ENCODE measurements around the gene SLC45A1. TPM values are rescaled to one million over a fixed set of nuclear protein-coding genes. Genes with fewer than 3 reads are reported as not detected.

The SLC45A1 gene
- total and polyA plus RNA-seq, 11 donors, result 0.61 to 6.2 (median 1.6) TPM

DNA sequence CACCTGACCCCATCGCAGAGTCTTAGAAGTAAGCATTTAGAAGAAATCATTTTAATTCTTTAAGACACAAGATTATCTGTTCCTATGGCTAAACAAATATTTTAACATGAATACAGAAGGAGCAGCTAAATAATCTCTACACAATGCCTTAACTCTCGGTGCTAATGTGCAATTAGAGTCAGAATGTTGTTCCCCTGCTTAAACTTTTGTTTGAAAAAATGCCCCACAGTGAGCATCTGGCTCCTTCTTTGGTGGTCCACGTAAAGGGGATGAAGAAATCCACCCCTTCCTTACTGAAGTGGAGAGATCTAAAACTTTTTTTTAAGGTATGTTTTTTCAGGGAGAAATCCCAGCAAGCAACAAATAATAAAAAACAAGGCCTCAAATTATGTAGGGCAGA is 55.2 kb downstream of the SLC45A1 start:
- ATAC-seq (no peak), DNase-seq (no peak)
- Histone ChIP-seq H3K27ac (peak overlapping the region; percentile 44 to 97 (median 90)), H3K4me3 (peak overlapping the region in 3 of 12 donors; percentile 6 to 32 (median 25)), H3K9me3 (no peaks in the 10 kb centered on the region), H3K27me3 (no peaks in the 10 kb centered on the region), H3K4me1 (peaks cover 19 to 92% (median 75%) of the 10 kb centered on the region in 12 donors), H3K36me3 (peaks cover 0 to 31% (median 0%) of the 10 kb centered on the region in 9 donors)
- no peak for TF ChIP-seq POLR2A (IDR thresholded peaks at IDR 0.05)
- TF ChIP-seq, protein P1, sequence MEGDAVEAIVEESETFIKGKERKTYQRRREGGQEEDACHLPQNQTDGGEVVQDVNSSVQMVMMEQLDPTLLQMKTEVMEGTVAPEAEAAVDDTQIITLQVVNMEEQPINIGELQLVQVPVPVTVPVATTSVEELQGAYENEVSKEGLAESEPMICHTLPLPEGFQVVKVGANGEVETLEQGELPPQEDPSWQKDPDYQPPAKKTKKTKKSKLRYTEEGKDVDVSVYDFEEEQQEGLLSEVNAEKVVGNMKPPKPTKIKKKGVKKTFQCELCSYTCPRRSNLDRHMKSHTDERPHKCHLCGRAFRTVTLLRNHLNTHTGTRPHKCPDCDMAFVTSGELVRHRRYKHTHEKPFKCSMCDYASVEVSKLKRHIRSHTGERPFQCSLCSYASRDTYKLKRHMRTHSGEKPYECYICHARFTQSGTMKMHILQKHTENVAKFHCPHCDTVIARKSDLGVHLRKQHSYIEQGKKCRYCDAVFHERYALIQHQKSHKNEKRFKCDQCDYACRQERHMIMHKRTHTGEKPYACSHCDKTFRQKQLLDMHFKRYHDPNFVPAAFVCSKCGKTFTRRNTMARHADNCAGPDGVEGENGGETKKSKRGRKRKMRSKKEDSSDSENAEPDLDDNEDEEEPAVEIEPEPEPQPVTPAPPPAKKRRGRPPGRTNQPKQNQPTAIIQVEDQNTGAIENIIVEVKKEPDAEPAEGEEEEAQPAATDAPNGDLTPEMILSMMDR (IDR thresholded peaks at IDR 0.05), result no peak
- 42 to 56% (median 54%) methylated on average over 3 of the region's 3 CpGs for WGBS, 4 donors
- intact Hi-C loops (cut with DNase I), result loop anchor here in 8 of 10 donors (2.0 to 10.0 kb wide), 6 partner anchors 34 to 154 kb away; no protein-coding TSS in a partner anchor

DNA sequence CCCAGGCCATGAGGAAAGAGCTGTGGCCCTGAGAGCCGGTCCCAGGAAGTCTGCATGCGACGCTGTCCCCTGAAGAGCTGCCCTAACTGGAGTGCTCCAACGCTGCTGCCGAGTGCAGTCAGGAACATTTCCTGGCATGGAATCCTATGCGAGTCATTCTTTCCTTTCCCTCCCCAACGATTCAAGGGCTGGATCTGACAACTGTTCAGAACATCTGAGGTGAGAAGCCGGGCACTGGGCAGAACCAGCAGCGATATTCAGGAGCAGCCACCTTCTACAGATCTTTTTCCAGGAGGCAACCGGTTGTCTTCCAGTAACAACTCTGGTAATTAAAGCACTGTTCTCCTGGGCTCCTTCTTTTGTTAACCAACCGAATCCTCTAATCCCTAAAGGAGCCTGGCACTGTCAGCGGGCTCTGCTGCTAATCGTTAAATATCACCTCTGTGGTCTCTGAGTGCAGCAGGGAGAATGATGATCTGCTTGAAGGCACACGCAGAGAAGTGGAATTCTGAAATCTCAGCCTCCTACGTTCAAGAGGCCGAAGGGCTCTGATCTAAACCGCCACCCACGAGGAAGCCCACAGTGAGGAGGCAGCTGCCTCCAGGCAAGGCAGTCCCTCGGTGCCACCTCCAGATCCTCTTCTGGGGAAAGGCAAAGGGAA is 55.8 kb downstream of the SLC45A1 start:
- 7 to 19% (median 16%) methylated on average over 18 to 19 of the region's 19 CpGs for WGBS, 4 donors
- H3K4me1 ChIP-seq, result peaks cover 19 to 93% (median 79%) of the 10 kb centered on the region in 12 donors
- intact Hi-C loops (cut with DNase I), result loop anchor here in 8 of 10 donors (2.0 to 10.0 kb wide), 6 partner anchors 34 to 154 kb away; no protein-coding TSS in a partner anchor
- peak; percentile 84 to 91 (median 89) for ATAC-seq
- H3K9me3 ChIP-seq, result no peaks in the 10 kb centered on the region
- no peaks in the 10 kb centered on the region for H3K27me3 ChIP-seq
- peaks cover 0 to 34% (median 0%) of the 10 kb centered on the region in 9 donors for H3K36me3 ChIP-seq
- peak in 4 of 5 donors; percentile 78 to 89 (median 85) for DNase-seq
- TF ChIP-seq, protein P1 (IDR thresholded peaks at IDR 0.05), result no peak
- TF ChIP-seq POLR2A (IDR thresholded peaks at IDR 0.05), result no peak
- peak overlapping the region; percentile 44 to 97 (median 90) for H3K27ac ChIP-seq
- peak overlapping the region in 7 of 12 donors; percentile 2 to 32 (median 12) for H3K4me3 ChIP-seq

GRCh38 chr1:8374356-8374755 is 56.4 kb downstream of the SLC45A1 start:
- ATAC-seq, result peak in 1 of 4 donors; percentile 1
- Histone ChIP-seq H3K4me3 (peak overlapping the region in 2 of 12 donors; percentile 25 to 32), H3K36me3 (peaks cover 0 to 40% (median 0%) of the 10 kb centered on the region in 9 donors), H3K27ac (peak overlapping the region; percentile 44 to 97 (median 90)), H3K27me3 (no peaks in the 10 kb centered on the region), H3K4me1 (peaks cover 19 to 93% (median 82%) of the 10 kb centered on the region in 12 donors), H3K9me3 (no peaks in the 10 kb centered on the region)
- no peak for DNase-seq
- 75 to 80% (median 78%) methylated on average over 5 of the region's 5 CpGs for WGBS, 4 donors
- intact Hi-C loops (cut with DNase I), result loop anchor here in 7 of 10 donors (5.0 to 10.0 kb wide), 5 partner anchors 33 to 153 kb away; no protein-coding TSS in a partner anchor
- TF ChIP-seq, protein P1 (IDR thresholded peaks at IDR 0.05), result no peak
- no peak for TF ChIP-seq POLR2A (IDR thresholded peaks at IDR 0.05)

- no peak for ATAC-seq
- 72 to 87% (median 82%) methylated on average over 2 of the region's 2 CpGs for WGBS, 4 donors
- intact Hi-C loops (cut with DNase I), result loop anchor here in 7 of 10 donors (5.0 to 10.0 kb wide), 5 partner anchors 32 to 152 kb away; no protein-coding TSS in a partner anchor
Observed at GRCh38 chr1:8374812-8375211, 56.9 kb downstream of the SLC45A1 start.

More at GRCh38 chr1:8374812-8375211, 56.9 kb downstream of the SLC45A1 start:
- DNase-seq, result no peak
- Histone ChIP-seq H3K4me1 (peaks cover 19 to 93% (median 82%) of the 10 kb centered on the region in 12 donors), H3K27me3 (no peaks in the 10 kb centered on the region), H3K27ac (peak overlapping the region; percentile 44 to 97 (median 90)), H3K36me3 (peaks cover 0 to 44% (median 0%) of the 10 kb centered on the region in 9 donors), H3K4me3 (no peak overlapping the region), H3K9me3 (no peaks in the 10 kb centered on the region)
- TF ChIP-seq, protein P1 (IDR thresholded peaks at IDR 0.05), result peak; percentile 9 to 46 (median 30)
- no peak for TF ChIP-seq POLR2A (IDR thresholded peaks at IDR 0.05)

All from heart left ventricle (tissue), 16 donors.